Measurements from ENCODE around the gene CNGB1.

CNGB1 gene

GRCh38 chr16:57976331-57976796 is 5.4 kb upstream of the CNGB1 start:
- Histone ChIP-seq H3K27ac (ENCODE audit: insufficient read depth, low read depth, low read length, poor library complexity, severe bottlenecking) (no peak overlapping the region), H3K4me1 (ENCODE audit: control insufficient read depth, insufficient read depth, low read length) (peaks cover 9% of the 10 kb centered on the region), H3K36me3 (ENCODE audit: control insufficient read depth, insufficient read depth, low read length) (no peaks in the 10 kb centered on the region), H3K4me3 (ENCODE audit: insufficient read depth, low read depth, low read length) (no peak overlapping the region), H3K9me3 (ENCODE audit: control insufficient read depth, low read length) (no peaks in the 10 kb centered on the region), H3K27me3 (ENCODE audit: control insufficient read depth, insufficient read depth, low read length, poor library complexity, severe bottlenecking) (no peaks in the 10 kb centered on the region)
- WGBS, 2 experiments = 74 to 84% methylated on average over 2 of the region's 2 CpGs

GRCh38 chr16:57972306-57972705 is 1.4 kb upstream of the CNGB1 start:
- Histone ChIP-seq H3K36me3 (ENCODE audit: control insufficient read depth, insufficient read depth, low read length) (no peaks in the 10 kb centered on the region), H3K4me1 (ENCODE audit: control insufficient read depth, insufficient read depth, low read length) (peaks cover 9% of the 10 kb centered on the region), H3K27ac (ENCODE audit: insufficient read depth, low read depth, low read length, poor library complexity, severe bottlenecking) (no peak overlapping the region), H3K9me3 (ENCODE audit: control insufficient read depth, low read length) (no peaks in the 10 kb centered on the region), H3K4me3 (ENCODE audit: insufficient read depth, low read depth, low read length) (no peak overlapping the region), H3K27me3 (ENCODE audit: control insufficient read depth, insufficient read depth, low read length, poor library complexity, severe bottlenecking) (no peaks in the 10 kb centered on the region)
- WGBS, 2 experiments = 88 to 91% methylated on average over 4 of the region's 4 CpGs

- Histone ChIP-seq H3K9me3 (ENCODE audit: control insufficient read depth, low read length) (no peaks in the 10 kb centered on the region), H3K27ac (ENCODE audit: insufficient read depth, low read depth, low read length, poor library complexity, severe bottlenecking) (no peak overlapping the region), H3K4me3 (ENCODE audit: insufficient read depth, low read depth, low read length) (no peak overlapping the region), H3K36me3 (ENCODE audit: control insufficient read depth, insufficient read depth, low read length) (no peaks in the 10 kb centered on the region), H3K4me1 (ENCODE audit: control insufficient read depth, insufficient read depth, low read length) (peaks cover 9% of the 10 kb centered on the region), H3K27me3 (ENCODE audit: control insufficient read depth, insufficient read depth, low read length, poor library complexity, severe bottlenecking) (no peaks in the 10 kb centered on the region)
- 86 to 100% methylated on average over 1 of the region's 1 CpG for WGBS, 2 experiments
Measured at GRCh38 chr16:57971848-57972247, 920 bp upstream of the CNGB1 start.

- H3K27me3 ChIP-seq (ENCODE audit: control insufficient read depth, insufficient read depth, low read length, poor library complexity, severe bottlenecking) = no peaks in the 10 kb centered on the region
- no peak overlapping the region for H3K4me3 ChIP-seq (ENCODE audit: insufficient read depth, low read depth, low read length)
- H3K4me1 ChIP-seq (ENCODE audit: control insufficient read depth, insufficient read depth, low read length) = no peaks in the 10 kb centered on the region
- no peaks in the 10 kb centered on the region for H3K9me3 ChIP-seq (ENCODE audit: control insufficient read depth, low read length)
- 79 to 83% methylated on average over 13 of the region's 13 CpGs for WGBS, 2 experiments
- no peaks in the 10 kb centered on the region for H3K36me3 ChIP-seq (ENCODE audit: control insufficient read depth, insufficient read depth, low read length)
- H3K27ac ChIP-seq (ENCODE audit: insufficient read depth, low read depth, low read length, poor library complexity, severe bottlenecking) = no peak overlapping the region
Measured at GRCh38 chr16:57970319-57970718, 609 bp downstream of the CNGB1 start.

- WGBS, 2 experiments = 92 to 93% methylated on average over 10 of the region's 10 CpGs
- no peak overlapping the region for H3K27ac ChIP-seq (ENCODE audit: insufficient read depth, low read depth, low read length, poor library complexity, severe bottlenecking)
- no peaks in the 10 kb centered on the region for H3K4me1 ChIP-seq (ENCODE audit: control insufficient read depth, insufficient read depth, low read length)
- no peaks in the 10 kb centered on the region for H3K36me3 ChIP-seq (ENCODE audit: control insufficient read depth, insufficient read depth, low read length)
- no peaks in the 10 kb centered on the region for H3K27me3 ChIP-seq (ENCODE audit: control insufficient read depth, insufficient read depth, low read length, poor library complexity, severe bottlenecking)
- H3K9me3 ChIP-seq (ENCODE audit: control insufficient read depth, low read length) = no peaks in the 10 kb centered on the region
- no peak overlapping the region for H3K4me3 ChIP-seq (ENCODE audit: insufficient read depth, low read depth, low read length)
Measured at GRCh38 chr16:57969451-57970123, 1.3 kb downstream of the CNGB1 start.

GRCh38 chr16:57967916-57968315 is 3.0 kb downstream of the CNGB1 start:
- no peak overlapping the region for H3K4me3 ChIP-seq (ENCODE audit: insufficient read depth, low read depth, low read length)
- H3K27me3 ChIP-seq (ENCODE audit: control insufficient read depth, insufficient read depth, low read length, poor library complexity, severe bottlenecking) = no peaks in the 10 kb centered on the region
- H3K9me3 ChIP-seq (ENCODE audit: control insufficient read depth, low read length) = no peaks in the 10 kb centered on the region
- H3K27ac ChIP-seq (ENCODE audit: insufficient read depth, low read depth, low read length, poor library complexity, severe bottlenecking) = no peak overlapping the region
- H3K4me1 ChIP-seq (ENCODE audit: control insufficient read depth, insufficient read depth, low read length) = no peaks in the 10 kb centered on the region
- H3K36me3 ChIP-seq (ENCODE audit: control insufficient read depth, insufficient read depth, low read length) = no peaks in the 10 kb centered on the region

- WGBS, 2 experiments = 92% methylated on average over 9 of the region's 9 CpGs
- no peaks in the 10 kb centered on the region for H3K27me3 ChIP-seq (ENCODE audit: control insufficient read depth, insufficient read depth, low read length, poor library complexity, severe bottlenecking)
Measured at GRCh38 chr16:57966986-57967385, 3.9 kb downstream of the CNGB1 start.

GRCh38 chr16:57966204-57966771 is 4.6 kb downstream of the CNGB1 start:
- no peaks in the 10 kb centered on the region for H3K4me1 ChIP-seq (ENCODE audit: control insufficient read depth, insufficient read depth, low read length)
- H3K27me3 ChIP-seq (ENCODE audit: control insufficient read depth, insufficient read depth, low read length, poor library complexity, severe bottlenecking) = no peaks in the 10 kb centered on the region
- 84 to 88% methylated on average over 3 to 4 of the region's 4 CpGs for WGBS, 2 experiments
- H3K9me3 ChIP-seq (ENCODE audit: control insufficient read depth, low read length) = no peaks in the 10 kb centered on the region
- no peak overlapping the region for H3K4me3 ChIP-seq (ENCODE audit: insufficient read depth, low read depth, low read length)
- H3K27ac ChIP-seq (ENCODE audit: insufficient read depth, low read depth, low read length, poor library complexity, severe bottlenecking) = no peak overlapping the region
- no peaks in the 10 kb centered on the region for H3K36me3 ChIP-seq (ENCODE audit: control insufficient read depth, insufficient read depth, low read length)

More at GRCh38 chr16:57966986-57967385, 3.9 kb downstream of the CNGB1 start:
- H3K4me3 ChIP-seq (ENCODE audit: insufficient read depth, low read depth, low read length) = no peak overlapping the region
- H3K9me3 ChIP-seq (ENCODE audit: control insufficient read depth, low read length) = no peaks in the 10 kb centered on the region
- H3K36me3 ChIP-seq (ENCODE audit: control insufficient read depth, insufficient read depth, low read length) = no peaks in the 10 kb centered on the region
- H3K27ac ChIP-seq (ENCODE audit: insufficient read depth, low read depth, low read length, poor library complexity, severe bottlenecking) = no peak overlapping the region
- no peaks in the 10 kb centered on the region for H3K4me1 ChIP-seq (ENCODE audit: control insufficient read depth, insufficient read depth, low read length)

GRCh38 chr16:57964157-57964700 is 6.7 kb downstream of the CNGB1 start:
- no peaks in the 10 kb centered on the region for H3K36me3 ChIP-seq (ENCODE audit: control insufficient read depth, insufficient read depth, low read length)
- H3K9me3 ChIP-seq (ENCODE audit: control insufficient read depth, low read length) = no peaks in the 10 kb centered on the region
- no peak overlapping the region for H3K4me3 ChIP-seq (ENCODE audit: insufficient read depth, low read depth, low read length)
- no peaks in the 10 kb centered on the region for H3K27me3 ChIP-seq (ENCODE audit: control insufficient read depth, insufficient read depth, low read length, poor library complexity, severe bottlenecking)
- no peaks in the 10 kb centered on the region for H3K4me1 ChIP-seq (ENCODE audit: control insufficient read depth, insufficient read depth, low read length)
- 80 to 84% methylated on average over 10 of the region's 10 CpGs for WGBS, 2 experiments
- no peak overlapping the region for H3K27ac ChIP-seq (ENCODE audit: insufficient read depth, low read depth, low read length, poor library complexity, severe bottlenecking)

GRCh38 chr16:57962756-57963155 is 8.2 kb downstream of the CNGB1 start:
- no peak overlapping the region for H3K4me3 ChIP-seq (ENCODE audit: insufficient read depth, low read depth, low read length)
- WGBS, 2 experiments = 75 to 79% methylated on average over 9 of the region's 9 CpGs
- no peak overlapping the region for H3K27ac ChIP-seq (ENCODE audit: insufficient read depth, low read depth, low read length, poor library complexity, severe bottlenecking)
- no peaks in the 10 kb centered on the region for H3K4me1 ChIP-seq (ENCODE audit: control insufficient read depth, insufficient read depth, low read length)
- H3K36me3 ChIP-seq (ENCODE audit: control insufficient read depth, insufficient read depth, low read length) = no peaks in the 10 kb centered on the region
- no peaks in the 10 kb centered on the region for H3K9me3 ChIP-seq (ENCODE audit: control insufficient read depth, low read length)
- no peaks in the 10 kb centered on the region for H3K27me3 ChIP-seq (ENCODE audit: control insufficient read depth, insufficient read depth, low read length, poor library complexity, severe bottlenecking)

Measured in ectodermal cell (in vitro differentiated cells).